ENCODE data around the gene CAP2.

DNA sequence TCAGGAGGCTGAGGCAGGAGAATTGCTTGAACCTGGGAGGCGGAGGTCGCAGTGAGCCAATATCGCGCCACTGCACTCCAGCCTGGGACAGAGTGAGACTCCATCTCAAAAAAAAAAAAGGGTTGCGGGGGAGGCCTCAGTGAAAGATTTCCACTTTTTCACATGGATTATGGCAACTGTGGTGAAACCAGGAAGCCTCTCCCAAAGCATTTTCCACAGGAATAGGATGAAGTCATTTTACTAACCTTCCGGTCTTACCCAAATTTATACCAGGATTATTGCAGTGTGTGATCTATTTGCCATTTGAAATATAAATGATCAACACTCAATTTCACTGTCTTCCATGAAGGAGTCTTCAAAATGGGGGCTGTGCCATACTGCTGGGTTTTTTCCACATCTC lies 113.1 kb downstream of the CAP2 start:
- TF ChIP-seq YY1 (IDR thresholded peaks at IDR 0.05; ENCODE audit: low read depth) (no peak), EP300 (IDR thresholded peaks at IDR 0.05; ENCODE audit: borderline replicate concordance) (no peak), FOXM1 (IDR thresholded peaks at IDR 0.05; ENCODE audit: borderline replicate concordance, low read depth) (no peak), TAF1 (IDR thresholded peaks at IDR 0.05; ENCODE audit: low read depth) (no peak), MAX (IDR thresholded peaks at IDR 0.05) (no peak), TCF12 (IDR thresholded peaks at IDR 0.05; ENCODE audit: low read depth) (no peak), CEBPB (IDR thresholded peaks at IDR 0.05) (no peak), USF1 (IDR thresholded peaks at IDR 0.05) (no peak), ZBTB7A (IDR thresholded peaks at IDR 0.05; ENCODE audit: low read depth) (no peak), EGR1 (IDR thresholded peaks at IDR 0.05) (no peak), RAD21 (IDR thresholded peaks at IDR 0.05; ENCODE audit: low read depth) (no peak), TEAD4 (IDR thresholded peaks at IDR 0.05) (no peak), NFIC (IDR thresholded peaks at IDR 0.05) (no peak)
- TF ChIP-seq, protein P1, sequence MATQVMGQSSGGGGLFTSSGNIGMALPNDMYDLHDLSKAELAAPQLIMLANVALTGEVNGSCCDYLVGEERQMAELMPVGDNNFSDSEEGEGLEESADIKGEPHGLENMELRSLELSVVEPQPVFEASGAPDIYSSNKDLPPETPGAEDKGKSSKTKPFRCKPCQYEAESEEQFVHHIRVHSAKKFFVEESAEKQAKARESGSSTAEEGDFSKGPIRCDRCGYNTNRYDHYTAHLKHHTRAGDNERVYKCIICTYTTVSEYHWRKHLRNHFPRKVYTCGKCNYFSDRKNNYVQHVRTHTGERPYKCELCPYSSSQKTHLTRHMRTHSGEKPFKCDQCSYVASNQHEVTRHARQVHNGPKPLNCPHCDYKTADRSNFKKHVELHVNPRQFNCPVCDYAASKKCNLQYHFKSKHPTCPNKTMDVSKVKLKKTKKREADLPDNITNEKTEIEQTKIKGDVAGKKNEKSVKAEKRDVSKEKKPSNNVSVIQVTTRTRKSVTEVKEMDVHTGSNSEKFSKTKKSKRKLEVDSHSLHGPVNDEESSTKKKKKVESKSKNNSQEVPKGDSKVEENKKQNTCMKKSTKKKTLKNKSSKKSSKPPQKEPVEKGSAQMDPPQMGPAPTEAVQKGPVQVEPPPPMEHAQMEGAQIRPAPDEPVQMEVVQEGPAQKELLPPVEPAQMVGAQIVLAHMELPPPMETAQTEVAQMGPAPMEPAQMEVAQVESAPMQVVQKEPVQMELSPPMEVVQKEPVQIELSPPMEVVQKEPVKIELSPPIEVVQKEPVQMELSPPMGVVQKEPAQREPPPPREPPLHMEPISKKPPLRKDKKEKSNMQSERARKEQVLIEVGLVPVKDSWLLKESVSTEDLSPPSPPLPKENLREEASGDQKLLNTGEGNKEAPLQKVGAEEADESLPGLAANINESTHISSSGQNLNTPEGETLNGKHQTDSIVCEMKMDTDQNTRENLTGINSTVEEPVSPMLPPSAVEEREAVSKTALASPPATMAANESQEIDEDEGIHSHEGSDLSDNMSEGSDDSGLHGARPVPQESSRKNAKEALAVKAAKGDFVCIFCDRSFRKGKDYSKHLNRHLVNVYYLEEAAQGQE (IDR thresholded peaks at IDR 0.05; ENCODE audit: low read depth), result no peak
